HCT116 (cell line): ENCODE measurements around the gene ZNF862. TPM values are rescaled to one million over a fixed set of nuclear protein-coding genes. Genes with fewer than 3 reads are reported as not detected.

Source experiments
- ATAC-seq: fragments of 200-7000 bp; cut with Tn5 transposase; 2 replicates; pipeline ENCODE4 v1.9.1; 2020; ENCODE audit warnings: mild to moderate bottlenecking, moderate library complexity
- BruUV-seq: library from RNA; stranded (reverse); fragments of 400-500 nt; replicated peaks from 2 replicates; lab custom pipeline; 2021; lab: Mats Ljungman, UMichigan
- CTCF ChIA-PET: fragments of 300-600 bp; sonication (Branson Sonifier 250); formaldehyde crosslinking; loops from one replicate; lab custom pipeline; 2021; ENCODE audit warnings: antibody characterized with exemption; lab: Charles Lee
- POLR2A ChIA-PET: fragments of 300-600, 350-600 bp; sonication (Branson Sonifier 250); formaldehyde crosslinking; loops from one replicate; lab custom pipeline; 2021; ENCODE audit warnings: antibody characterized with exemption; lab: Charles Lee
- RAD21 ChIA-PET, 2 experiments: fragments of 300-600 bp; sonication (Branson Sonifier 250); formaldehyde crosslinking; loops; one replicate each; lab custom pipeline; 2023; ENCODE audit warnings: low total read pairs in 2 of 2; ENCODE audit not compliant: uncharacterized antibody in 2 of 2, unreplicated experiment in 2 of 2, low non-redundant PET in 1 of 2; lab: Charles Lee
- DNase-seq: peaks from one replicate; pipeline ENCODE4 v3.0.0-alpha.2; 2010; ENCODE audit warnings: low read depth, low spot score
- H2AFZ ChIP-seq: fragments of 200-600 bp; shearing (Covaris generic), sonication (generic); 2 replicates; pipeline ENCODE4 v1.6.1; 2017; ENCODE audit warnings: low read depth, mixed run types, mixed read lengths, antibody characterized with exemption, low read length; ENCODE audit not compliant: poor library complexity, severe bottlenecking
- H3K27ac ChIP-seq: 2 replicates; pipeline ENCODE4 v1.5.1; 2012; ENCODE audit warnings: low read depth, low read length
- H3K27me3 ChIP-seq: fragments of 200-600 bp; sonication (generic); 2 replicates; pipeline ENCODE4 v1.6.1; 2016; ENCODE audit warnings: mixed run types, low read length, mixed read lengths; ENCODE audit not compliant: insufficient read depth
- H3K36me3 ChIP-seq, 2 experiments: fragments of 200-500 bp in 1 of 2; fragments of 200-600 bp in 1 of 2; sonication (Bioruptor generic) in 1 of 2; sonication (generic) in 1 of 2; 2 replicates each; pipeline versions ENCODE4 v1.5.1 to v1.6.1; 2014 to 2016; ENCODE audit warnings: low read length in 2 of 2, inconsistent platforms in 1 of 2, mixed read lengths in 1 of 2, mixed run types in 1 of 2; ENCODE audit not compliant: insufficient read depth in 2 of 2, control insufficient read depth in 1 of 2
- H3K4me1 ChIP-seq, 2 experiments: fragments of 200-600 bp in 1 of 2; sonication (generic) in 1 of 2; 2 replicates each; pipeline versions ENCODE4 v1.5.1 to v1.6.1; 2012 to 2017; ENCODE audit warnings: low read length in 2 of 2, inconsistent platforms in 1 of 2, mild to moderate bottlenecking in 1 of 2, mixed read lengths in 1 of 2, mixed run types in 1 of 2, moderate library complexity in 1 of 2; ENCODE audit not compliant: insufficient read depth in 2 of 2, control insufficient read depth in 1 of 2
- H3K4me2 ChIP-seq: fragments of 200-600 bp; sonication (generic); 2 replicates; pipeline ENCODE4 v1.6.1; 2017; ENCODE audit warnings: mixed run types, low read length, mixed read lengths
- H3K4me3 ChIP-seq, 2 experiments: fragments of 200-600 bp in 1 of 2; sonication (generic) in 1 of 2; replicated peaks in 1 of 2; 2 replicates each; pipeline ENCODE4 v1.5.1; 2011 to 2016; ENCODE audit warnings: low read length in 2 of 2, control low read depth in 1 of 2, low read depth in 1 of 2, mild to moderate bottlenecking in 1 of 2, mixed read lengths in 1 of 2, mixed run types in 1 of 2
- H3K79me2 ChIP-seq: fragments of 200-600 bp; sonication (generic); 2 replicates; pipeline ENCODE4 v1.6.1; 2017; ENCODE audit warnings: mild to moderate bottlenecking, mixed run types, low read length, moderate library complexity, mixed read lengths; ENCODE audit not compliant: insufficient read depth
- H3K9ac ChIP-seq: fragments of 200-600 bp; sonication (generic); 2 replicates; pipeline ENCODE4 v1.6.1; 2016; ENCODE audit warnings: low read length, mixed read lengths
- H3K9me2 ChIP-seq: fragments of 200-600 bp; sonication (generic), shearing (Covaris generic); 2 replicates; pipeline ENCODE4 v1.6.1; 2017; ENCODE audit warnings: mixed run types, mild to moderate bottlenecking, moderate library complexity; ENCODE audit not compliant: insufficient read depth
- H3K9me3 ChIP-seq, 2 experiments: fragments of 200-500 bp in 1 of 2; fragments of 200-600 bp in 1 of 2; sonication (Bioruptor generic) in 1 of 2; sonication (generic) in 1 of 2; 2 replicates each; pipeline ENCODE4 v1.6.1; 2014 to 2017; ENCODE audit warnings: low read length in 2 of 2, mixed read lengths in 2 of 2, inconsistent platforms in 1 of 2, low read depth in 1 of 2, mild to moderate bottlenecking in 1 of 2, mixed run types in 1 of 2, moderate library complexity in 1 of 2; ENCODE audit not compliant: control insufficient read depth in 1 of 2, insufficient read depth in 1 of 2
- H4K20me1 ChIP-seq: fragments of 200-600 bp; sonication (generic), shearing (Covaris generic); 2 replicates; pipeline ENCODE4 v1.6.1; 2017; ENCODE audit warnings: mixed run types, mild to moderate bottlenecking, moderate library complexity; ENCODE audit not compliant: insufficient read depth
- ELF1 ChIP-seq: IDR thresholded peaks from 2 replicates; pipeline ENCODE4 v1.6.1; 2012; ENCODE audit warnings: low read depth, borderline replicate concordance
- EZH2phosphoT487 ChIP-seq: fragments of 200-600 bp; IDR thresholded peaks from 2 replicates; pipeline ENCODE4 v1.6.1; 2018; ENCODE audit warnings: antibody characterized with exemption, borderline replicate concordance
- FOSL1 ChIP-seq: IDR thresholded peaks from 2 replicates; pipeline ENCODE4 v1.6.1; 2012; ENCODE audit warnings: low read depth
- MAX ChIP-seq: IDR thresholded peaks from 2 replicates; pipeline ENCODE4 v1.6.1; 2012
- POLR2A ChIP-seq: IDR thresholded peaks from 2 replicates; pipeline ENCODE4 v1.7.0; 2011; ENCODE audit warnings: borderline replicate concordance; ENCODE audit not compliant: insufficient read depth, insufficient read length; ENCODE audit errors: extremely low read depth
- POLR2AphosphoS5 ChIP-seq: IDR thresholded peaks from 2 replicates; pipeline ENCODE4 v1.6.1; 2011; ENCODE audit warnings: mild to moderate bottlenecking, low read depth, low read length, moderate library complexity
- RAD21 ChIP-seq: IDR thresholded peaks from 2 replicates; pipeline ENCODE4 v1.6.1; 2012; ENCODE audit warnings: low read depth, mild to moderate bottlenecking
- SIN3A ChIP-seq: IDR thresholded peaks from 2 replicates; pipeline ENCODE4 v1.6.1; 2012; ENCODE audit warnings: low read depth
- SP1 ChIP-seq: IDR thresholded peaks from 2 replicates; pipeline ENCODE4 v1.6.1; 2012; ENCODE audit warnings: low read depth
- SRF ChIP-seq: IDR thresholded peaks from 2 replicates; pipeline ENCODE4 v1.6.1; 2012; ENCODE audit warnings: low read depth
- intact Hi-C: fragments of 100-400 bp; cut with micrococcal nuclease; formaldehyde crosslinking; loops from 2 replicates; pipeline ENCODE4 v1.10.0; 2022
- total RNA-seq: library from RNA; stranded (reverse); gene quantifications from one replicate; pipeline ENCODE4 v1.2.1, GENCODE V29; 2021; ENCODE audit not compliant: unreplicated experiment
- TF ChIP-seq, protein P1 (sequence below), 3 experiments: fragments of 200-600 bp in 1 of 3; sonication (generic) in 1 of 3; IDR thresholded peaks in 2 of 3; conservative IDR thresholded peaks in 1 of 3; 2 replicates each; pipeline ENCODE4 v1.5.1; 2012 to 2017; ENCODE audit warnings: low read depth in 2 of 3, low read length in 2 of 3, antibody characterized with exemption in 1 of 3, borderline replicate concordance in 1 of 3, control low read depth in 1 of 3, mild to moderate bottlenecking in 1 of 3, mixed read lengths in 1 of 3, mixed run types in 1 of 3, moderate library complexity in 1 of 3; ENCODE audit not compliant: insufficient read depth in 1 of 3
- TF ChIP-seq, protein P2 (sequence below): IDR thresholded peaks from 2 replicates; pipeline ENCODE4 v1.6.1; 2011; ENCODE audit warnings: mild to moderate bottlenecking, low read length, moderate library complexity; ENCODE audit not compliant: insufficient replicate concordance; ENCODE audit errors: extremely low read depth

ZNF862 gene
- total RNA-seq, 1 experiment from 2014 or later, result 8.5 TPM

DNA sequence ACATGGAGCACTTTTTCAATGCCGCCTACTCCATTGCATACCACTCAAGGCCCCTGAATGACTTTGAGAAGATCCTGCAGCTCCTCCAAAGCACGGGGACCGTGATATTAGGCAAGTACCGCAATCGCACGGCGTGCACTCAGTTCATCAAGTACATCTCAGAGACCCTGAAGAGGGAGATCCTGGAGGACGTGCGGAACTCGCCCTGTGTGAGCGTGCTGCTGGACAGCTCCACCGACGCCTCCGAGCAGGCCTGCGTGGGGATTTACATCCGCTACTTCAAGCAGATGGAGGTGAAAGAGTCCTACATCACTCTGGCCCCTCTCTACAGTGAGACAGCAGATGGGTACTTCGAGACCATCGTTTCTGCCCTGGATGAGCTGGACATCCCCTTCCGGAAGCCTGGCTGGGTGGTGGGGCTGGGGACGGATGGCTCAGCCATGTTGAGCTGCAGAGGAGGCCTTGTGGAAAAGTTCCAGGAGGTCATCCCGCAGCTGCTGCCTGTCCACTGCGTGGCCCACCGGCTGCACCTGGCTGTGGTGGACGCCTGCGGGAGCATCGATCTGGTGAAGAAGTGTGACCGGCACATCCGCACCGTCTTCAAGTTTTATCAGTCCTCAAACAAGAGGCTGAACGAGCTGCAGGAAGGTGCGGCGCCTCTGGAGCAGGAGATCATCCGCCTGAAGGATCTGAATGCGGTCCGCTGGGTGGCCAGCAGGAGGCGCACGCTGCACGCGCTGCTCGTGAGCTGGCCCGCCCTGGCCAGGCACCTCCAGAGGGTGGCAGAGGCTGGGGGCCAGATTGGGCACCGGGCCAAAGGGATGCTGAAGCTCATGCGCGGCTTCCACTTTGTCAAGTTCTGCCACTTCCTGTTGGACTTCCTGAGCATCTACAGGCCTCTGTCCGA is 22.9 kb downstream of the ZNF862 start:
- H2AFZ ChIP-seq, result no peak overlapping the region
- no peaks in the 10 kb centered on the region for H3K27me3 ChIP-seq
- ATAC-seq, result peak; percentile 69
- H3K79me2 ChIP-seq, result no peaks in the 10 kb centered on the region
- TF ChIP-seq, protein P1, sequence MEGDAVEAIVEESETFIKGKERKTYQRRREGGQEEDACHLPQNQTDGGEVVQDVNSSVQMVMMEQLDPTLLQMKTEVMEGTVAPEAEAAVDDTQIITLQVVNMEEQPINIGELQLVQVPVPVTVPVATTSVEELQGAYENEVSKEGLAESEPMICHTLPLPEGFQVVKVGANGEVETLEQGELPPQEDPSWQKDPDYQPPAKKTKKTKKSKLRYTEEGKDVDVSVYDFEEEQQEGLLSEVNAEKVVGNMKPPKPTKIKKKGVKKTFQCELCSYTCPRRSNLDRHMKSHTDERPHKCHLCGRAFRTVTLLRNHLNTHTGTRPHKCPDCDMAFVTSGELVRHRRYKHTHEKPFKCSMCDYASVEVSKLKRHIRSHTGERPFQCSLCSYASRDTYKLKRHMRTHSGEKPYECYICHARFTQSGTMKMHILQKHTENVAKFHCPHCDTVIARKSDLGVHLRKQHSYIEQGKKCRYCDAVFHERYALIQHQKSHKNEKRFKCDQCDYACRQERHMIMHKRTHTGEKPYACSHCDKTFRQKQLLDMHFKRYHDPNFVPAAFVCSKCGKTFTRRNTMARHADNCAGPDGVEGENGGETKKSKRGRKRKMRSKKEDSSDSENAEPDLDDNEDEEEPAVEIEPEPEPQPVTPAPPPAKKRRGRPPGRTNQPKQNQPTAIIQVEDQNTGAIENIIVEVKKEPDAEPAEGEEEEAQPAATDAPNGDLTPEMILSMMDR (IDR thresholded peaks at IDR 0.05 in 2 of 3, conservative IDR thresholded peaks at IDR 0.05 in 1 of 3; ENCODE audit: borderline replicate concordance in 1 of 3, insufficient read depth in 1 of 3, low read depth in 2 of 3, low read length in 2 of 3), result peak in 2 of 3 experiments; percentile 48 to 55; a peak in 4 of 6 replicates
- TF ChIP-seq MAX (no peak), EZH2phosphoT487 (no peak), RAD21 (peak; percentile 16; the same call in 1 of the 2 replicates)
- no peak overlapping the region for H3K9ac ChIP-seq
- intact Hi-C loops, result no loop called here
- H4K20me1 ChIP-seq, result no peaks in the 10 kb centered on the region
- no peaks in the 10 kb centered on the region for H3K36me3 ChIP-seq
- no peaks in the 10 kb centered on the region for H3K9me3 ChIP-seq
- no peak overlapping the region for H3K27ac ChIP-seq
- CTCF ChIA-PET, result no interaction called here
- RAD21 ChIA-PET, result no interaction called here
- DNase-seq, result no peak
- POLR2A ChIA-PET, result no interaction called here
- no TSS peak for BruUV-seq
- peaks cover 4 to 13% of the 10 kb centered on the region in 2 experiments for H3K4me1 ChIP-seq
- H3K4me2 ChIP-seq, result no peak overlapping the region
- no peaks in the 10 kb centered on the region for H3K9me2 ChIP-seq
- H3K4me3 ChIP-seq, result no peak overlapping the region

DNA sequence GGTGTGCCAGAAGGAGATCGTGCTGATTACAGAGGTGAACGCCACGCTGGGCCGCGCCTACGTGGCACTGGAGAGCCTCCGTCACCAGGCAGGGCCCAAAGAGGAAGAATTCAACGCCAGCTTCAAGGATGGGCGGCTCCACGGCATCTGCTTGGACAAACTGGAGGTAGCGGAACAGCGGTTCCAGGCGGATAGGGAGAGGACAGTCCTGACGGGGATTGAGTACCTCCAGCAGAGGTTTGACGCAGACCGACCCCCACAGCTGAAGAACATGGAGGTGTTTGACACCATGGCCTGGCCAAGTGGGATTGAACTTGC is 23.5 kb downstream of the ZNF862 start:
- H3K4me2 ChIP-seq, result no peak overlapping the region
- ATAC-seq (peak; percentile 29; the same call in 1 of the 2 replicates), DNase-seq (no peak)
- ChIA-PET CTCF (no interaction called here), POLR2A (no interaction called here), RAD21 (no interaction called here)
- no peak overlapping the region for H3K4me3 ChIP-seq
- no TSS peak for BruUV-seq
- intact Hi-C loops, result no loop called here
- no peaks in the 10 kb centered on the region for H4K20me1 ChIP-seq
- no peaks in the 10 kb centered on the region for H3K9me3 ChIP-seq
- no peak overlapping the region for H2AFZ ChIP-seq
- no peaks in the 10 kb centered on the region for H3K79me2 ChIP-seq
- no peak overlapping the region for H3K9ac ChIP-seq
- peaks cover 0 to 7% of the 10 kb centered on the region in 2 experiments; a peak in 1 of 4 replicates for H3K4me1 ChIP-seq
- no peaks in the 10 kb centered on the region for H3K27me3 ChIP-seq
- H3K9me2 ChIP-seq, result no peaks in the 10 kb centered on the region
- no peaks in the 10 kb centered on the region for H3K36me3 ChIP-seq
- H3K27ac ChIP-seq, result no peak overlapping the region
- no peak for TF ChIP-seq SP1
- TF ChIP-seq, protein P2, sequence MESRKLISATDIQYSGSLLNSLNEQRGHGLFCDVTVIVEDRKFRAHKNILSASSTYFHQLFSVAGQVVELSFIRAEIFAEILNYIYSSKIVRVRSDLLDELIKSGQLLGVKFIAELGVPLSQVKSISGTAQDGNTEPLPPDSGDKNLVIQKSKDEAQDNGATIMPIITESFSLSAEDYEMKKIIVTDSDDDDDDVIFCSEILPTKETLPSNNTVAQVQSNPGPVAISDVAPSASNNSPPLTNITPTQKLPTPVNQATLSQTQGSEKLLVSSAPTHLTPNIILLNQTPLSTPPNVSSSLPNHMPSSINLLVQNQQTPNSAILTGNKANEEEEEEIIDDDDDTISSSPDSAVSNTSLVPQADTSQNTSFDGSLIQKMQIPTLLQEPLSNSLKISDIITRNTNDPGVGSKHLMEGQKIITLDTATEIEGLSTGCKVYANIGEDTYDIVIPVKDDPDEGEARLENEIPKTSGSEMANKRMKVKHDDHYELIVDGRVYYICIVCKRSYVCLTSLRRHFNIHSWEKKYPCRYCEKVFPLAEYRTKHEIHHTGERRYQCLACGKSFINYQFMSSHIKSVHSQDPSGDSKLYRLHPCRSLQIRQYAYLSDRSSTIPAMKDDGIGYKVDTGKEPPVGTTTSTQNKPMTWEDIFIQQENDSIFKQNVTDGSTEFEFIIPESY, result no peak
- TF ChIP-seq POLR2A, result no peak
- no peak for TF ChIP-seq EZH2phosphoT487
- no peak for TF ChIP-seq POLR2AphosphoS5
- TF ChIP-seq SRF, result no peak
- TF ChIP-seq, protein P1 (IDR thresholded peaks at IDR 0.05 in 2 of 3, conservative IDR thresholded peaks at IDR 0.05 in 1 of 3; ENCODE audit: borderline replicate concordance in 1 of 3, insufficient read depth in 1 of 3, low read depth in 2 of 3, low read length in 2 of 3), result no peak; a peak in 1 of 6 replicates
- no peak for TF ChIP-seq FOSL1
- no peak for TF ChIP-seq ELF1
- no peak for TF ChIP-seq SIN3A
